Uterus (tissue), 4 donors: ENCODE data around the gene ORAI3. TPM values are rescaled to one million over a fixed set of nuclear protein-coding genes. Genes with fewer than 3 reads are reported as not detected.
A peak's percentile ranks its signal among the peaks of the same experiment; 100 is the strongest.

Source experiments
- DNase-seq, 2 donors: peaks; one replicate each; pipeline ENCODE4 v3.0.0-alpha.2; 2019 to 2020
- H3K27ac ChIP-seq, 2 donors: fragments of 200-600 bp; sonication (generic); 1 replicate in 1 of 2; 2 replicates in 1 of 2; pipeline ENCODE4 v1.5.1; 2016 to 2018
- H3K27me3 ChIP-seq, 2 donors: fragments of 200-600 bp; sonication (generic); one replicate each; pipeline ENCODE4 v1.5.1; 2018 to 2019; ENCODE audit warnings: control low read depth in 1 of 2
- H3K36me3 ChIP-seq, 2 donors: fragments of 200-600 bp; sonication (generic); one replicate each; pipeline ENCODE4 v1.5.1; 2019; ENCODE audit warnings: control low read depth in 1 of 2
- H3K4me1 ChIP-seq, 2 donors: fragments of 200-600 bp; sonication (generic); one replicate each; pipeline ENCODE4 v1.5.1; 2018 to 2019; ENCODE audit warnings: control low read depth in 1 of 2
- H3K4me3 ChIP-seq, 2 donors: fragments of 200-600 bp; sonication (generic); 1 replicate in 1 of 2; 2 replicates in 1 of 2; pipeline ENCODE4 v1.5.1; 2018 to 2019; ENCODE audit warnings: mild to moderate bottlenecking in 1 of 2
- H3K9me3 ChIP-seq, 2 donors: fragments of 200-600 bp; sonication (generic); one replicate each; pipeline ENCODE4 v1.5.1; 2019; ENCODE audit warnings: control low read depth in 1 of 2
- CTCF ChIP-seq, 4 experiments: fragments of 200-600 bp in 2 of 4; fragments of 450-650 bp in 2 of 4; sonication (generic) in 2 of 4; IDR thresholded peaks; one replicate each; pipeline ENCODE4 v1.5.1; 2016 to 2019; ENCODE audit warnings: antibody characterized with exemption in 4 of 4, mild to moderate bottlenecking in 2 of 4, moderate library complexity in 1 of 4
- POLR2A ChIP-seq, 2 donors: fragments of 450-650 bp; IDR thresholded peaks; one replicate each; pipeline ENCODE4 v1.6.1; 2016; ENCODE audit warnings: antibody characterized with exemption in 2 of 2, mild to moderate bottlenecking in 1 of 2, moderate library complexity in 1 of 2
- intact Hi-C: fragments of 100-400 bp; cut with DNase I; formaldehyde crosslinking; loops from one replicate; pipeline ENCODE4 v1.15.1; 2023; ENCODE audit warnings: low total_unique reads
- total RNA-seq, 4 donors: library from RNA; depleted of rRNA in 3 of 4; stranded (reverse); fragments of >200 nt in 3 of 4; gene quantifications; one replicate each; pipeline versions ENCODE4 v1.1.0 to v1.2.4, GENCODE V29; 2014 to 2023
- donor health status: DM: yes; HTN: yes; CAD: no.

The ORAI3 gene
- total RNA-seq, 4 donors from 2014 or later, result 21.7 to 65.0 (median 27.9) TPM

GRCh38 chr16:30958175-30959079 lies 9.6 kb downstream of the ORAI3 start:
- Histone ChIP-seq H3K27me3 (no peaks in the 10 kb centered on the region), H3K36me3 (no peaks in the 10 kb centered on the region), H3K27ac (peak overlapping the region; percentile 94 to 98), H3K9me3 (no peaks in the 10 kb centered on the region), H3K4me1 (peaks cover 5 to 20% of the 10 kb centered on the region in 2 donors), H3K4me3 (peak overlapping the region; percentile 57 to 96)
- intact Hi-C loops, result no loop called here
- peak; percentile 49 to 65 for DNase-seq
- no peak for TF ChIP-seq POLR2A (IDR thresholded peaks at IDR 0.05)
- no peak for TF ChIP-seq CTCF (IDR thresholded peaks at IDR 0.05)

- Histone ChIP-seq H3K9me3 (no peaks in the 10 kb centered on the region), H3K27me3 (no peaks in the 10 kb centered on the region), H3K27ac (no peak overlapping the region), H3K4me1 (peaks cover 5 to 15% of the 10 kb centered on the region in 2 donors), H3K4me3 (no peak overlapping the region), H3K36me3 (no peaks in the 10 kb centered on the region)
- TF ChIP-seq CTCF (IDR thresholded peaks at IDR 0.05) (no peak), POLR2A (IDR thresholded peaks at IDR 0.05) (no peak)
- DNase-seq, result no peak
- intact Hi-C loops, result no loop called here
Measured at GRCh38 chr16:30961384-30961783, 12.5 kb downstream of the ORAI3 start.

- TF ChIP-seq CTCF (IDR thresholded peaks at IDR 0.05), result no peak
- TF ChIP-seq POLR2A (IDR thresholded peaks at IDR 0.05), result no peak
- H3K9me3 ChIP-seq, result no peaks in the 10 kb centered on the region
- no peaks in the 10 kb centered on the region for H3K27me3 ChIP-seq
- DNase-seq, result no peak
- no peak overlapping the region for H3K27ac ChIP-seq
- no peaks in the 10 kb centered on the region for H3K36me3 ChIP-seq
- no peak overlapping the region for H3K4me3 ChIP-seq
- intact Hi-C loops, result no loop called here
- H3K4me1 ChIP-seq, result peaks cover under 1 to 5% of the 10 kb centered on the region in 2 donors
Measured at GRCh38 chr16:30963925-30964511, 15.2 kb downstream of the ORAI3 start.

GRCh38 chr16:30964574-30965226 lies 15.8 kb downstream of the ORAI3 start:
- DNase-seq, result no peak
- intact Hi-C loops, result no loop called here
- Histone ChIP-seq H3K4me3 (no peak overlapping the region), H3K4me1 (no peaks in the 10 kb centered on the region), H3K27me3 (no peaks in the 10 kb centered on the region), H3K9me3 (no peaks in the 10 kb centered on the region), H3K27ac (no peak overlapping the region), H3K36me3 (no peaks in the 10 kb centered on the region)
- TF ChIP-seq CTCF (IDR thresholded peaks at IDR 0.05) (no peak), POLR2A (IDR thresholded peaks at IDR 0.05) (no peak)

- TF ChIP-seq CTCF (IDR thresholded peaks at IDR 0.05), result no peak
- Histone ChIP-seq H3K4me1 (no peaks in the 10 kb centered on the region), H3K9me3 (no peaks in the 10 kb centered on the region), H3K27me3 (no peaks in the 10 kb centered on the region), H3K4me3 (no peak overlapping the region), H3K27ac (no peak overlapping the region), H3K36me3 (no peaks in the 10 kb centered on the region)
- no peak for DNase-seq
- intact Hi-C loops, result no loop called here
Measured at GRCh38 chr16:30965436-30965835, 16.6 kb downstream of the ORAI3 start.
